SK-N-SH (cell line): ENCODE data around the gene ZNF606. TPM values are rescaled to one million over a fixed set of nuclear protein-coding genes. Genes with fewer than 3 reads are reported as not detected.

Experiments
- CTCF ChIA-PET: fragments of 300-600, 350-600 bp; formaldehyde crosslinking; extraction: SDS; loops from one replicate; lab custom pipeline; 2021; lab: Yijun Ruan, JAX
- POLR2A ChIA-PET: fragments of 350-600 bp; sonication (Branson Sonifier 250); formaldehyde crosslinking; extraction: SDS; loops from one replicate; lab custom pipeline; 2020; ENCODE audit warnings: antibody characterized with exemption, inconsistent platforms; lab: Yijun Ruan, JAX
- DNase-seq: peaks from one replicate; pipeline ENCODE4 v3.0.0; 2012
- H2AFZ ChIP-seq: fragments of 200-600 bp; sonication (generic); 2 replicates; pipeline ENCODE4 v1.8.1; 2016; ENCODE audit warnings: antibody characterized with exemption, mild to moderate bottlenecking, low read depth
- H3F3A ChIP-seq: fragments of 200-600 bp; sonication (generic); replicated peaks from 2 replicates; pipeline ENCODE3; 2016; ENCODE audit warnings: antibody characterized with exemption, mild to moderate bottlenecking; ENCODE audit not compliant: insufficient read depth
- H3K27ac ChIP-seq, 2 experiments: fragments of 200-500 bp in 1 of 2; fragments of 200-600 bp in 1 of 2; sonication (Bioruptor generic) in 1 of 2; sonication (generic), shearing (Covaris generic) in 1 of 2; 2 replicates each; pipeline versions ENCODE4 v1.5.1 to v1.6.1; 2014 to 2016; ENCODE audit warnings: low read depth in 2 of 2, inconsistent platforms in 1 of 2, low read length in 1 of 2, mild to moderate bottlenecking in 1 of 2, mixed read lengths in 1 of 2
- H3K27me3 ChIP-seq: fragments of 200-600 bp; sonication (generic), shearing (Covaris generic); 2 replicates; pipeline ENCODE4 v1.6.1; 2016; ENCODE audit warnings: mixed run types; ENCODE audit not compliant: insufficient read depth
- H3K36me3 ChIP-seq, 2 experiments: fragments of 200-500 bp in 1 of 2; fragments of 200-600 bp in 1 of 2; sonication (Bioruptor generic) in 1 of 2; sonication (generic) in 1 of 2; replicated peaks in 1 of 2; 2 replicates each; pipeline versions ENCODE3 to v1.5.1; 2014 to 2016; ENCODE audit warnings: low read length in 1 of 2, mild to moderate bottlenecking in 1 of 2; ENCODE audit not compliant: insufficient read depth in 2 of 2, control insufficient read depth in 1 of 2
- H3K4me1 ChIP-seq, 2 experiments: fragments of 200-500 bp in 1 of 2; fragments of 200-600 bp in 1 of 2; sonication (Bioruptor generic) in 1 of 2; sonication (generic), shearing (Covaris generic) in 1 of 2; 2 replicates each; pipeline versions ENCODE4 v1.5.1 to v1.6.1; 2014 to 2016; ENCODE audit warnings: low read depth in 1 of 2, low read length in 1 of 2, mixed run types in 1 of 2; ENCODE audit not compliant: insufficient read depth in 2 of 2, control insufficient read depth in 1 of 2
- H3K4me2 ChIP-seq: fragments of 200-600 bp; sonication (generic), shearing (Covaris generic); 2 replicates; pipeline ENCODE4 v1.6.1; 2017; ENCODE audit warnings: mixed run types
- H3K4me3 ChIP-seq, 2 experiments: fragments of 200-500 bp in 1 of 2; fragments of 200-600 bp in 1 of 2; sonication (Bioruptor generic) in 1 of 2; sonication (generic), shearing (Covaris generic) in 1 of 2; 2 replicates each; pipeline versions ENCODE4 v1.5.1 to v1.8.1; 2014 to 2016; ENCODE audit warnings: low read depth in 2 of 2, inconsistent platforms in 1 of 2, low read length in 1 of 2, mild to moderate bottlenecking in 1 of 2, mixed read lengths in 1 of 2, moderate library complexity in 1 of 2
- H3K79me2 ChIP-seq: fragments of 200-600 bp; sonication (generic); 2 replicates; pipeline ENCODE4 v1.8.1; 2017; ENCODE audit warnings: mild to moderate bottlenecking; ENCODE audit not compliant: insufficient read depth
- H3K9ac ChIP-seq: fragments of 200-600 bp; sonication (generic); 2 replicates; pipeline ENCODE4 v1.6.1; 2017; ENCODE audit warnings: mixed run types
- H3K9me2 ChIP-seq: fragments of 200-600 bp; sonication (generic); 2 replicates; pipeline ENCODE4 v1.6.1; 2017; ENCODE audit warnings: mixed run types
- H3K9me3 ChIP-seq: fragments of 200-600 bp; sonication (generic); 2 replicates; pipeline ENCODE4 v1.6.1; 2017; ENCODE audit warnings: mixed run types, mild to moderate bottlenecking, moderate library complexity
- H4K20me1 ChIP-seq: fragments of 200-600 bp; sonication (generic); 2 replicates; pipeline ENCODE4 v1.6.1; 2017; ENCODE audit warnings: mild to moderate bottlenecking, mixed run types; ENCODE audit not compliant: insufficient read depth
- ELF1 ChIP-seq: IDR thresholded peaks from 2 replicates; pipeline ENCODE4 v1.4.0; 2012
- FOXJ3 ChIP-seq: sonication (generic); formaldehyde crosslinking; IDR thresholded peaks from 2 replicates; pipeline ENCODE4 v1.5.1; 2020; ENCODE audit warnings: mild to moderate bottlenecking, missing genetic modification reagents
- GABPA ChIP-seq: IDR thresholded peaks from 2 replicates; pipeline ENCODE4 v1.4.0; 2012; ENCODE audit warnings: low read depth, mild to moderate bottlenecking
- GATA2 ChIP-seq: sonication (generic); formaldehyde crosslinking; IDR thresholded peaks from 2 replicates; pipeline ENCODE4 v1.5.0; 2020; ENCODE audit warnings: mild to moderate bottlenecking, missing genetic modification reagents
- MEF2A ChIP-seq: IDR thresholded peaks from 2 replicates; pipeline ENCODE4 v1.4.0; 2012; ENCODE audit warnings: low read depth, borderline replicate concordance
- NRF1 ChIP-seq: IDR thresholded peaks from 2 replicates; pipeline ENCODE4 v1.6.1; 2012; ENCODE audit warnings: low read depth, mild to moderate bottlenecking, low read length
- POLR2AphosphoS5 ChIP-seq: IDR thresholded peaks from 2 replicates; pipeline ENCODE4 v1.6.1; 2012; ENCODE audit warnings: low read depth, low read length
- RAD21 ChIP-seq: IDR thresholded peaks from 2 replicates; pipeline ENCODE4 v1.6.1; 2012; ENCODE audit warnings: mild to moderate bottlenecking, low read length
- RCOR1 ChIP-seq: fragments of 150-350 bp; IDR thresholded peaks from 2 replicates; pipeline ENCODE4 v1.6.1; 2017; ENCODE audit warnings: antibody characterized with exemption, low read length
- SIN3A ChIP-seq: IDR thresholded peaks from 2 replicates; pipeline ENCODE4 v1.6.1; 2012; ENCODE audit warnings: low read depth, mild to moderate bottlenecking, low read length, moderate library complexity, borderline replicate concordance
- SMC3 ChIP-seq: IDR thresholded peaks from 2 replicates; pipeline ENCODE4 v1.6.1; 2012; ENCODE audit warnings: low read depth, low read length, improper control_type of control experiment
- TCF12 ChIP-seq: IDR thresholded peaks from 2 replicates; pipeline ENCODE4 v1.4.0; 2012
- TEAD4 ChIP-seq: IDR thresholded peaks from 2 replicates; pipeline ENCODE4 v1.4.0; 2012; ENCODE audit warnings: mild to moderate bottlenecking, borderline replicate concordance; ENCODE audit not compliant: insufficient read depth
- USF2 ChIP-seq: fragments of 150-350 bp; IDR thresholded peaks from 2 replicates; pipeline ENCODE4 v1.6.1; 2017; ENCODE audit warnings: antibody characterized with exemption, low read length, low read depth, borderline replicate concordance
- YY1 ChIP-seq: IDR thresholded peaks from 2 replicates; pipeline ENCODE4 v1.4.0; 2012; ENCODE audit warnings: low read depth, mild to moderate bottlenecking
- WGBS: methylation state at CpG from one replicate; pipeline ENCODE4 v1.1.6; 2017; ENCODE audit warnings: low lambda C conversion rate; 5-methylcytosine and 5-hydroxymethylcytosine counted together
- polyA plus RNA-seq, 3 experiments: library from polyadenylated mRNA; depleted of rRNA; stranded (reverse); fragments of >200 nt; gene quantifications; 2 replicates each; pipeline ENCODE4 v1.2.3, GENCODE V29; 2012
- TF ChIP-seq, protein P1 (sequence below): IDR thresholded peaks from 2 replicates; pipeline ENCODE4 v1.4.0; 2012; ENCODE audit warnings: low read depth
- TF ChIP-seq, protein P2 (sequence below): fragments of 200-600 bp; sonication (generic); IDR thresholded peaks from 2 replicates; pipeline ENCODE4 v1.6.1; 2017; ENCODE audit warnings: antibody characterized with exemption, mild to moderate bottlenecking, moderate library complexity
- TF ChIP-seq, protein P3 (sequence below): IDR thresholded peaks from 2 replicates; pipeline ENCODE4; 2012

The ZNF606 gene
- polyA plus RNA-seq (2012; rRNA removed), result 2.9 TPM in 2 replicates
- 1.4 and 2.0 TPM in 2 replicates for polyA plus RNA-seq (2012; cell fraction: cytosol; rRNA removed)
- polyA plus RNA-seq (2012; cell fraction: nucleus; rRNA removed), result 14.7 and 15.2 TPM in 2 replicates

GRCh38 chr19:58002384-58003173 is at the start of gene ZNF606:
Gene ZNF606, minus strand, starts transcription at chr19:58002820. Its CDS starts 1,501 bp downstream, at chr19:58001319.
- Histone ChIP-seq H3K9me2 (no peaks in the 10 kb centered on the region), H3F3A (no peaks in the 10 kb centered on the region), H2AFZ (peak within 1 kb of the TSS; percentile 95), H3K4me3 (peak within 1 kb of the TSS; percentile 68 to 70), H3K4me2 (peak within 1 kb of the TSS; percentile 65), H3K79me2 (peaks cover 5% of the 10 kb centered on the region; the same call in 1 of the 2 replicates), H3K36me3 (peaks cover 24 to 29% of the 10 kb centered on the region in 2 experiments), H3K9me3 (peaks cover 14% of the 10 kb centered on the region), H3K9ac (peak within 1 kb of the TSS; percentile 71), H3K27me3 (no peaks in the 10 kb centered on the region), H3K4me1 (no peaks in the 10 kb centered on the region; a peak in 1 of 4 replicates), H4K20me1 (no peaks in the 10 kb centered on the region), H3K27ac (peak within 1 kb of the TSS; percentile 41 to 76; a peak in 3 of 4 replicates)
- peak; percentile 94 for DNase-seq
- ChIA-PET CTCF (interaction anchor here (0.6 to 1.7 kb wide), 3 partner anchors 13 to 1319 kb away, joined by 3 read pairs; no protein-coding TSS in a partner anchor), POLR2A (interaction anchor here (0.6 to 1.5 kb wide), 7 partner anchors 10 to 338 kb away, joined by 3 to 6 read pairs (median 4); partner anchors contain the start of genes ZNF135, ZNF274, ZNF551 and ZSCAN18)
- under 1% methylated on average over 23 of the region's 91 CpGs for WGBS
- TF ChIP-seq YY1 (peak; percentile 92), RAD21 (no peak), TEAD4 (no peak), NRF1 (no peak), FOXJ3 (no peak), GATA2 (CRISPR knock-in tag) (no peak), POLR2AphosphoS5 (peak; percentile 36; the same call in 1 of the 2 replicates), ELF1 (peak; percentile 68), RCOR1 (no peak), SIN3A (no peak), USF2 (no peak), TCF12 (no peak), GABPA (peak; percentile 78), MEF2A (no peak), SMC3 (no peak)
- TF ChIP-seq, protein P1, sequence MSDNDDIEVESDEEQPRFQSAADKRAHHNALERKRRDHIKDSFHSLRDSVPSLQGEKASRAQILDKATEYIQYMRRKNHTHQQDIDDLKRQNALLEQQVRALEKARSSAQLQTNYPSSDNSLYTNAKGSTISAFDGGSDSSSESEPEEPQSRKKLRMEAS, result peak; percentile 46; the same call in 1 of the 2 replicates
- TF ChIP-seq, protein P2, sequence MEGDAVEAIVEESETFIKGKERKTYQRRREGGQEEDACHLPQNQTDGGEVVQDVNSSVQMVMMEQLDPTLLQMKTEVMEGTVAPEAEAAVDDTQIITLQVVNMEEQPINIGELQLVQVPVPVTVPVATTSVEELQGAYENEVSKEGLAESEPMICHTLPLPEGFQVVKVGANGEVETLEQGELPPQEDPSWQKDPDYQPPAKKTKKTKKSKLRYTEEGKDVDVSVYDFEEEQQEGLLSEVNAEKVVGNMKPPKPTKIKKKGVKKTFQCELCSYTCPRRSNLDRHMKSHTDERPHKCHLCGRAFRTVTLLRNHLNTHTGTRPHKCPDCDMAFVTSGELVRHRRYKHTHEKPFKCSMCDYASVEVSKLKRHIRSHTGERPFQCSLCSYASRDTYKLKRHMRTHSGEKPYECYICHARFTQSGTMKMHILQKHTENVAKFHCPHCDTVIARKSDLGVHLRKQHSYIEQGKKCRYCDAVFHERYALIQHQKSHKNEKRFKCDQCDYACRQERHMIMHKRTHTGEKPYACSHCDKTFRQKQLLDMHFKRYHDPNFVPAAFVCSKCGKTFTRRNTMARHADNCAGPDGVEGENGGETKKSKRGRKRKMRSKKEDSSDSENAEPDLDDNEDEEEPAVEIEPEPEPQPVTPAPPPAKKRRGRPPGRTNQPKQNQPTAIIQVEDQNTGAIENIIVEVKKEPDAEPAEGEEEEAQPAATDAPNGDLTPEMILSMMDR, result no peak
- TF ChIP-seq, protein P3, sequence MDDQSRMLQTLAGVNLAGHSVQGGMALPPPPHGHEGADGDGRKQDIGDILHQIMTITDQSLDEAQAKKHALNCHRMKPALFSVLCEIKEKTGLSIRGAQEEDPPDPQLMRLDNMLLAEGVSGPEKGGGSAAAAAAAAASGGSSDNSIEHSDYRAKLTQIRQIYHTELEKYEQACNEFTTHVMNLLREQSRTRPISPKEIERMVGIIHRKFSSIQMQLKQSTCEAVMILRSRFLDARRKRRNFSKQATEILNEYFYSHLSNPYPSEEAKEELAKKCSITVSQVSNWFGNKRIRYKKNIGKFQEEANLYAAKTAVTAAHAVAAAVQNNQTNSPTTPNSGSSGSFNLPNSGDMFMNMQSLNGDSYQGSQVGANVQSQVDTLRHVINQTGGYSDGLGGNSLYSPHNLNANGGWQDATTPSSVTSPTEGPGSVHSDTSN, result no peak
